Fibroblast of villous mesenchyme (primary cell): ENCODE data around the gene DST. TPM values are rescaled to one million over a fixed set of nuclear protein-coding genes. Genes with fewer than 3 reads are reported as not detected.

Experiments used
- DNase-seq: peaks from one replicate; pipeline ENCODE4 v3.0.0-alpha.2; 2010; ENCODE audit warnings: low read depth
- H3K4me3 ChIP-seq: 2 replicates; pipeline ENCODE4 v1.5.1; 2011; ENCODE audit warnings: low read depth, mild to moderate bottlenecking, low read length
- CTCF ChIP-seq: IDR thresholded peaks from 2 replicates; pipeline ENCODE4 v1.5.1; 2012; ENCODE audit warnings: low read depth, mild to moderate bottlenecking, low read length; ENCODE audit not compliant: insufficient read depth
- total RNA-seq: library from RNA; depleted of rRNA; stranded (reverse); fragments of >200 nt; gene quantifications from 2 replicates; pipeline ENCODE4 v1.2.3, GENCODE V29; 2012

Gene DST
- total RNA-seq, 1 donor = 509 TPM

GRCh38 chr6:56477241-56477640 is 165.4 kb downstream of the DST start:
- TF ChIP-seq CTCF = no peak
- H3K4me3 ChIP-seq = no peak overlapping the region
- no peak for DNase-seq

GRCh38 chr6:56475736-56476457 is 166.8 kb downstream of the DST start:
- H3K4me3 ChIP-seq = no peak overlapping the region
- DNase-seq = peak; percentile 38
- TF ChIP-seq CTCF = no peak

DNA sequence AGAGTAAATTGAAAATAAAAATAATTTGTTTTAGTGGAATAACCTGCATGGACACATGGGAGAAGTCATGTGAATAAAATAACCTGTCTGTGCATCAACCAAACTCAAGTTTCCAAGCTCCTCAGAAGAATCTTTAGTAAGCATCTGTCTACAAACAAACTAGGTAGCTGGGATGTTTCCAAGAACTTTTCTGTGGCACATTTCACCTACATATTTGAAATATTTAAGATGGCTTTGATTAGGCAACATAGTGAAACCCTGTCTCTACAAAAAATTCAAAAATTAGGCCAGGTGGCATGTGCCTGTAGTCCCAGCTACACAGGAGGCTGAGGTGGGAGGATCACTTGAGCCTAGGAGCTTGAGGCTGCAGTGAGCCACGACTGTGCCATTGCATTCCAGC is 168.2 kb downstream of the DST start:
- DNase-seq = no peak
- no peak overlapping the region for H3K4me3 ChIP-seq
- no peak for TF ChIP-seq CTCF

DNA sequence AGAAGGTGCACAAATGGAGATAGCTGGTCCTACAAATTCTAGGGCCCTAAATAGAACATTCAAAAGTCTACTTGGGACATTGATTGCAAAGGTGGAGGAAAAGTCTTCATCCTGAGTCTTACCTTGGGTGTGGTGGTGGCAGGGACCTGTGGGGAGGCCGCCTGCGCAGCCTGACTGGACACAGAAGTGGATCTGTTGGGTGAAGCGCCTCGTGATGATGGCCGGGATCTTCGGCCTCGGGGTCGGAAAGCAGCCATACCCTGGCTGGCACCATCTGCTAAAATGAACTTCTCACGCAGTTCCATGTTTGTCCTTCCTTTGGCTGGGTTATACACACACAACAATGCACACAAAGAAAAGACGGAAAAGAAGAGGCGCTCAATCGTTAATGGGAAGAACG is 179.2 kb downstream of the DST start:
- no peak for TF ChIP-seq CTCF
- DNase-seq = no peak

DNA sequence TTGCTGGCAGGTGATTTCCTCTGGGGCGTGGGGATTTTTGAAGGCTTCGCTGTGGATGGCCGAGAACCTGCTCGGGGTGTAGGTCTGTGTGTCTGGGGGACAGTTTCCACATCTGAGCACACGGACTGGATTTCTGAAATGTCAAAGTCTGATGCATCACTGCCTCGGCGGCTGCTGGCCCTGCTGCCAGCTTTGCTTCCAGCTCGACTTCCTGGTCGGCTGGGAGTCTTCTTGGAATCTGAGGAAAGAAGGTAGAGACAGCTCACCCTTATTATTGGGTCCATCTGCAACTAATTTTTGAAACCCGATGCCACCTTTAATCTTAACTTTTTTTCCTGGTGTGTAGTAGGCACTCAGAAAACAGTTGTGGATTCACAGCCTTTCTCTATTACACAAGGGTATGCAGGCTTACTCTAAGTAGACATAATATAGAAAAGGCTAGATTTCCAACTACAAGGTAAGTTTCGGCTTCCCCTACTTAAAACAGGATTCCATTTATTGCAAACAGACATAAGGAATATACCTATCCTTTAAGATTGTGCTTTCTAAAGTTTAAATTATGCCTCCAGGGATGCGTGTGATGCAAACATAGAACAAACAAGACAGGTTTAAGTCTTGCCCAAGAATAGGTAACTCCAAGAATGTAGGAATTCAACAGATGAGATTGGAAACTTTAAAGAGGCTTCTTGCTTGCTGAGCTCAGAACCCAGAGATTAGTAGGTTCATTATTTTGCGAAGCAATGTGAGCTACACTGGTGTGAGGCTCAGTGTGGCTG is 183.5 kb downstream of the DST start:
- TF ChIP-seq CTCF = no peak
- no peak overlapping the region for H3K4me3 ChIP-seq
- no peak for DNase-seq

More for the DNA sequence above, 179.2 kb downstream of the DST start:
- H3K4me3 ChIP-seq = no peak overlapping the region

DNA sequence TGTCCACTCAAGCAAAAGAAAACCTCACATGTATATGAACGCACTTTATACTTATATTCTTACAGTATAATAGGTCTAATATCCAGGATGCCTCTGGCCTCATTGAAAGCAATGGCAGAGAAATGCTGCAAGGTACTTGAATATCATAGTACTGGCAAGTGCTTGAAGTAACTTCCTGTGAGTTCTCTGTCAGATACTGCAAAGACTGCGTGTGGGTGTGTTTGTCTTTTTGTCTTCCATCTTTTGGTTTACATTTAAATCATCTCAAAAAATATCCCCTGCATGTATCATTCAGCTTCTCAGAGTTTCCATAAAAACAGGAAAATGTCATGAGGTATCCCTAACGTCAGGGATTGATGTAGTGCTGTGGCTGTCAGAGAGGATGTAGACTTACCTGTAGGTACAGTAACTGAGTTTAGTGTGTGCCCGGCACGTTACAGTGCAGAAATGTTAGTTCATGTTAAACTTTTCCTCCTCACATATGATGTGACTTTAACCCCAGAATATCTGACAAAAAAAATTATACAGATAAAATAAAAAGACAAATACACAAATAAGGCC is 184.3 kb downstream of the DST start:
- no peak for TF ChIP-seq CTCF
- no peak for DNase-seq
- no peak overlapping the region for H3K4me3 ChIP-seq
